K562 (cell line): ENCODE data around the gene BCR. TPM values are rescaled to one million over a fixed set of nuclear protein-coding genes. Genes with fewer than 3 reads are reported as not detected.
A peak's percentile ranks its signal among the peaks of the same experiment; 100 is the strongest.

Experiments
- ATAC-seq: fragments of 200-7000 bp; cut with Tn5 transposase; 3 replicates; pipeline ENCODE4 v1.9.1; 2020; ENCODE audit warnings: moderate library complexity
- BruUV-seq: library from RNA; stranded (reverse); fragments of 400-500 nt; replicated peaks from 2 replicates; lab custom pipeline; 2021; lab: Mats Ljungman, UMichigan
- CTCF ChIA-PET: fragments of 300-600 bp; formaldehyde crosslinking; extraction: SDS; loops from one replicate; lab custom pipeline; 2021; ENCODE audit warnings: low intra/inter-chr PET ratio; lab: Yijun Ruan, JAX
- POLR2A ChIA-PET: fragments of 300-600, 350-650 bp; sonication (Branson Sonifier 250); formaldehyde crosslinking; extraction: SDS; loops from one replicate; lab custom pipeline; 2021; ENCODE audit warnings: antibody characterized with exemption, inconsistent platforms; lab: Yijun Ruan, JAX
- DNase-seq, 4 experiments: peaks; one replicate each; pipeline versions ENCODE4 v3.0.0 to v3.0.0-alpha.2; 2011 to 2018; ENCODE audit warnings: low spot score in 3 of 4, mixed read lengths in 3 of 4; ENCODE audit errors: extremely low read depth in 1 of 4
- FAIRE-seq: peaks from 2 replicates; lab custom pipeline; 2011; peaks lifted over from hg19 to GRCh38; lab: Jason Lieb, UNC
- H2AFZ ChIP-seq: 2 replicates; pipeline ENCODE4 v1.6.0; 2011; ENCODE audit warnings: low read depth, low read length, control low read depth, inconsistent platforms
- H3K27ac ChIP-seq: fragments of 200-600 bp; 3 replicates; pipeline ENCODE4 v1.8.0; 2011; ENCODE audit warnings: low read depth, mild to moderate bottlenecking, control low read depth, inconsistent platforms, low read length, moderate library complexity, mixed read lengths; ENCODE audit errors: extremely low read depth
- H3K27me3 ChIP-seq, 2 experiments: fragments of 300-600 bp in 1 of 2; 2 replicates in 1 of 2; 3 replicates in 1 of 2; pipeline versions ENCODE4 v1.6.0 to v1.8.0; 2011; ENCODE audit warnings: inconsistent platforms in 2 of 2, low read length in 2 of 2, mild to moderate bottlenecking in 1 of 2, mixed read lengths in 1 of 2, moderate library complexity in 1 of 2; ENCODE audit not compliant: control insufficient read depth in 2 of 2, insufficient read depth in 2 of 2
- H3K36me3 ChIP-seq: fragments of 300-600 bp; 3 replicates; pipeline ENCODE4 v1.8.0; 2011; ENCODE audit warnings: mild to moderate bottlenecking, low read length, inconsistent platforms; ENCODE audit not compliant: control insufficient read depth, insufficient read depth
- H3K4me1 ChIP-seq, 2 experiments: fragments of 200-600 bp in 1 of 2; replicated peaks in 1 of 2; 2 replicates in 1 of 2; 3 replicates in 1 of 2; pipeline versions ENCODE4 v1.5.1 to v1.8.0; 2011; ENCODE audit warnings: inconsistent platforms in 2 of 2, low read length in 2 of 2, mild to moderate bottlenecking in 1 of 2, mixed read lengths in 1 of 2, moderate library complexity in 1 of 2; ENCODE audit not compliant: control insufficient read depth in 2 of 2, insufficient read depth in 2 of 2
- H3K4me2 ChIP-seq: 2 replicates; pipeline ENCODE4 v1.6.1; 2011; ENCODE audit warnings: low read length, control low read depth, inconsistent platforms, mixed read lengths; ENCODE audit not compliant: insufficient read depth
- H3K4me3 ChIP-seq: fragments of 200-600 bp; sonication (generic), shearing (Covaris generic); 2 replicates; pipeline ENCODE4 v1.5.1; 2016; ENCODE audit warnings: control low read depth, inconsistent platforms
- H3K79me2 ChIP-seq: fragments of 200-600 bp; 3 replicates; pipeline ENCODE4 v1.8.0; 2011; ENCODE audit warnings: low read length, inconsistent platforms; ENCODE audit not compliant: control insufficient read depth, insufficient read depth
- H3K9ac ChIP-seq, 2 experiments: 2 replicates each; pipeline versions ENCODE4 v1.6.0 to v1.6.1; 2011; ENCODE audit warnings: low read depth in 2 of 2, low read length in 2 of 2, control low read depth in 1 of 2, inconsistent platforms in 1 of 2, mild to moderate bottlenecking in 1 of 2, mixed read lengths in 1 of 2; ENCODE audit not compliant: insufficient read depth in 1 of 2
- H3K9me1 ChIP-seq: one replicate; pipeline ENCODE4 v1.6.0; 2011; ENCODE audit warnings: inconsistent platforms, mild to moderate bottlenecking, low read length, moderate library complexity; ENCODE audit not compliant: control insufficient read depth, insufficient read depth
- H3K9me3 ChIP-seq: replicated peaks from 2 replicates; pipeline ENCODE4 v1.5.1; 2011; ENCODE audit warnings: low read depth, low read length, inconsistent platforms; ENCODE audit not compliant: control insufficient read depth, insufficient read depth
- H4K20me1 ChIP-seq: replicated peaks from 2 replicates; pipeline ENCODE4 v1.6.1; 2011; ENCODE audit warnings: low read length, inconsistent platforms, mixed read lengths; ENCODE audit not compliant: control insufficient read depth, insufficient read depth
- MTF1 ChIP-seq: fragments of 250-450 bp; sonication (Bioruptor Pico); IDR thresholded peaks from 2 replicates; pipeline ENCODE4 v1.9.0; 2021; ENCODE audit warnings: moderate library complexity, mild to moderate bottlenecking, inconsistent platforms, borderline replicate concordance
- ZNF3 ChIP-seq: fragments of 250-450 bp; sonication (Bioruptor Pico); IDR thresholded peaks from 2 replicates; pipeline ENCODE4 v1.5.0; 2021; ENCODE audit warnings: mild to moderate bottlenecking, moderate library complexity
- ZNF57 ChIP-seq: fragments of 450-650 bp; formaldehyde crosslinking; IDR thresholded peaks from 2 replicates; pipeline ENCODE4 v1.4.0; 2020; ENCODE audit warnings: mild to moderate bottlenecking, moderate library complexity
- WGBS: fragments of 100-300 bp; shearing (Covaris generic); methylation state at CpG from one replicate; pipeline ENCODE4 v1.1.6; 2016; ENCODE audit warnings: low coverage, mixed read lengths; ENCODE audit not compliant: insufficient coverage; ENCODE audit errors: missing lambda C conversion rate; 5-methylcytosine and 5-hydroxymethylcytosine counted together
- in situ Hi-C: fragments of 300-500 bp; cut with MboI; formaldehyde crosslinking; loops from 4 replicates; pipeline ENCODE4 v1.15.0; 2018; ENCODE audit warnings: inconsistent platforms, mixed read lengths
- intact Hi-C: fragments of 100-400 bp; cut with micrococcal nuclease; formaldehyde crosslinking; loops from 2 replicates; pipeline ENCODE4 v1.14.2; 2022
- polyA plus RNA-seq, 8 experiments: library from polyadenylated mRNA; depleted of rRNA in 4 of 8; stranded (reverse) in 5 of 8; unstranded in 3 of 8; fragments of >200 nt; fragmentation: Nextera tagmentation in 2 of 8; fragmentation: Illumina TruSeq in 1 of 8; extraction: Ambion mirVana in 2 of 8; extraction: Trizol in 1 of 8; gene quantifications; 2 replicates each; pipeline versions ENCODE4 v1.2.1 to v1.2.3, GENCODE V29; 2011 to 2014; ENCODE audit warnings: inconsistent platforms in 1 of 8, missing spikeins in 1 of 8
- total RNA-seq, 7 experiments: library from RNA; depleted of rRNA in 6 of 7; stranded (reverse); fragments of >200 nt in 6 of 7; fragmentation: Illumina TruSeq in 2 of 7; extraction: Trizol in 2 of 7; gene quantifications; 2 replicates each; pipeline versions ENCODE4 v1.2.1 to v1.2.3, GENCODE V29; 2011 to 2021; ENCODE audit warnings: low replicate concordance in 1 of 7
- TF ChIP-seq, protein P1 (sequence below): sonication (generic); formaldehyde crosslinking; IDR thresholded peaks from 2 replicates; pipeline ENCODE4 v1.8.1; 2023; ENCODE audit warnings: mild to moderate bottlenecking, missing genetic modification reagents
- TF ChIP-seq, protein P2 (sequence below): sonication (generic); formaldehyde crosslinking; IDR thresholded peaks from 2 replicates; pipeline ENCODE4 v1.8.0; 2022; ENCODE audit warnings: mild to moderate bottlenecking, missing genetic modification reagents
- TF ChIP-seq, protein P3 (sequence below), 2 experiments: fragments of 450-650 bp in 1 of 2; sonication (generic) in 1 of 2; formaldehyde crosslinking in 1 of 2; IDR thresholded peaks in 1 of 2; conservative IDR thresholded peaks in 1 of 2; 2 replicates each; pipeline versions ENCODE4 v1.6.1 to v1.8.1; 2016 to 2023; ENCODE audit warnings: mild to moderate bottlenecking in 2 of 2, moderate library complexity in 2 of 2, inconsistent platforms in 1 of 2, missing genetic modification reagents in 1 of 2
- TF ChIP-seq, protein P4 (sequence below), 2 experiments: fragments of 450-650 bp in 1 of 2; sonication (generic) in 1 of 2; formaldehyde crosslinking; conservative IDR thresholded peaks; 2 replicates each; pipeline versions ENCODE4 v1.4.0 to v1.8.1; 2020 to 2022; ENCODE audit warnings: mild to moderate bottlenecking in 1 of 2, missing genetic modification reagents in 1 of 2
- TF ChIP-seq, protein P5 (sequence below): IDR thresholded peaks from 3 replicates; pipeline ENCODE4 v1.6.1; 2011; ENCODE audit warnings: borderline replicate concordance, mild to moderate bottlenecking; ENCODE audit not compliant: insufficient read length, insufficient read depth

BCR gene
- total and polyA plus RNA-seq, 9 of the 15 experiments (the other 6 are each of a cell fraction or from before 2014, with no cell fraction given): 0.41 to 150 (median 45.6) TPM

DNA sequence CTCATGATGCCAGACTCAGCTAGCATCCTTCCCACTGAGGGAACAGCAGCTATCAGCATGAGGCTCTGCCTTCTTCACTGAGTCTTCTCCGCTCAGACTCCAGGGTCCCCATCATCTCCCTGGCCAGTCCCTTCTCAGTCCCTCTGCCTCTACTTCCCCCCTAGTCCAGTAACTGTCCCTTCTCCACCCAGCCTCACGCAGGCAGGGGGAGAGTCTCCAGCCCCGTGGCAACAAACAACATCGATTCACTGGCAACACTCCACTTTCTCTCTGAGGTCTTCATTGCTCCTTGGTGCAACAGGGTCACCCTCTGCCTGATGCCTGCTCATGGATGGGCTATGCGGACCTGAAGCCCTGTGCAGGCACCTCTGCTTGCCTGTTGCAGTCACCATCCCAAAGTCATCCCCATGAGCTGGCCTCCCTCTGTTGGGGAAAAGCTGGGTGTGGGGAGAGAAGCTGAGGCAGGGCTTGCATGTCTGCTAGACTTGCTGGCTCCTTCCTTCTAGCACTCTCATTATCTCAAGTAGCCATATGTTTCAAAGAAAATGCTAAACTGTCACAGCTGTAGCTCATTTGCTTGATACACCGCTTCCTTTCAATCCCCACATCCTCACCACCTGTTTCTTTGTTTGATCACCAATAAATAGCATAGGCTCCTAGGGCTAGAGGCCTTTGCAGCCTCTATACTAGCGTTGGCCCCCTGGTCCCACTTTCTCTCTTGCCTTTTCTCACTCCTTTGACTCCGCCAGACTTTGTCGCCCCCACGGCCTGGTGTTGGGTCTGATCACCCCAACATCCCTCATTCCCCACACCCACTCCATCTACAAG lies 4.3 kb upstream of the BCR start:
- intact Hi-C loops: loop anchor here (5.0 kb wide), 1 partner anchor 211 kb away; no protein-coding TSS in a partner anchor
- Histone ChIP-seq H4K20me1 (0 out of 2 replicates have a peak, but pooled peaks cover 4% of the 10 kb centered on the region), H3K4me1 (peaks cover 38 to 46% of the 10 kb centered on the region in 2 experiments), H3K27ac (no peak overlapping the region), H3K9me1 (peaks cover 8% of the 10 kb centered on the region), H2AFZ (no peak overlapping the region), H3K27me3 (no peaks in the 10 kb centered on the region), H3K79me2 (peaks cover 3% of the 10 kb centered on the region), H3K9me3 (peaks cover 16% of the 10 kb centered on the region), H3K9ac (no peak overlapping the region), H3K36me3 (no peaks in the 10 kb centered on the region), H3K4me3 (no peak overlapping the region), H3K4me2 (peak overlapping the region; percentile 2; the same call in 1 of the 2 replicates)
- FAIRE-seq (no peak), DNase-seq (peak in 1 of 4 experiments; percentile 77), ATAC-seq (no peak)
- ChIA-PET CTCF (interaction anchor here (1.2 to 11.5 kb wide), 2 partner anchors 47 to 108 kb away, joined by 3 to 800 read pairs; no protein-coding TSS in a partner anchor), POLR2A (interaction anchor here (0.9 to 86.5 kb wide), 8 partner anchors 10 to 113 kb away, joined by 3 to 3476 read pairs (median 109); partner anchors contain the start of genes BCR and RAB36)
- no TSS peak for BruUV-seq
- 28% methylated on average over 10 of the region's 10 CpGs for WGBS
- in situ Hi-C loops: loop anchor here (5.0 kb wide), 1 partner anchor 101 kb away; no protein-coding TSS in a partner anchor
- TF ChIP-seq, protein P1, sequence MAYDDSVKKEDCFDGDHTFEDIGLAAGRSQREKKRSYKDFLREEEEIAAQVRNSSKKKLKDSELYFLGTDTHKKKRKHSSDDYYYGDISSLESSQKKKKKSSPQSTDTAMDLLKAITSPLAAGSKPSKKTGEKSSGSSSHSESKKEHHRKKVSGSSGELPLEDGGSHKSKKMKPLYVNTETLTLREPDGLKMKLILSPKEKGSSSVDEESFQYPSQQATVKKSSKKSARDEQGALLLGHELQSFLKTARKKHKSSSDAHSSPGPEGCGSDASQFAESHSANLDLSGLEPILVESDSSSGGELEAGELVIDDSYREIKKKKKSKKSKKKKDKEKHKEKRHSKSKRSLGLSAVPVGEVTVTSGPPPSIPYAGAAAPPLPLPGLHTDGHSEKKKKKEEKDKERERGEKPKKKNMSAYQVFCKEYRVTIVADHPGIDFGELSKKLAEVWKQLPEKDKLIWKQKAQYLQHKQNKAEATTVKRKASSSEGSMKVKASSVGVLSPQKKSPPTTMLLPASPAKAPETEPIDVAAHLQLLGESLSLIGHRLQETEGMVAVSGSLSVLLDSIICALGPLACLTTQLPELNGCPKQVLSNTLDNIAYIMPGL (CRISPR knock-in tag): peak; percentile 34; the same call in 1 of the 2 replicates
- TF ChIP-seq, protein P2, sequence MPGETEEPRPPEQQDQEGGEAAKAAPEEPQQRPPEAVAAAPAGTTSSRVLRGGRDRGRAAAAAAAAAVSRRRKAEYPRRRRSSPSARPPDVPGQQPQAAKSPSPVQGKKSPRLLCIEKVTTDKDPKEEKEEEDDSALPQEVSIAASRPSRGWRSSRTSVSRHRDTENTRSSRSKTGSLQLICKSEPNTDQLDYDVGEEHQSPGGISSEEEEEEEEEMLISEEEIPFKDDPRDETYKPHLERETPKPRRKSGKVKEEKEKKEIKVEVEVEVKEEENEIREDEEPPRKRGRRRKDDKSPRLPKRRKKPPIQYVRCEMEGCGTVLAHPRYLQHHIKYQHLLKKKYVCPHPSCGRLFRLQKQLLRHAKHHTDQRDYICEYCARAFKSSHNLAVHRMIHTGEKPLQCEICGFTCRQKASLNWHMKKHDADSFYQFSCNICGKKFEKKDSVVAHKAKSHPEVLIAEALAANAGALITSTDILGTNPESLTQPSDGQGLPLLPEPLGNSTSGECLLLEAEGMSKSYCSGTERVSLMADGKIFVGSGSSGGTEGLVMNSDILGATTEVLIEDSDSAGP: no peak
- TF ChIP-seq, protein P3, sequence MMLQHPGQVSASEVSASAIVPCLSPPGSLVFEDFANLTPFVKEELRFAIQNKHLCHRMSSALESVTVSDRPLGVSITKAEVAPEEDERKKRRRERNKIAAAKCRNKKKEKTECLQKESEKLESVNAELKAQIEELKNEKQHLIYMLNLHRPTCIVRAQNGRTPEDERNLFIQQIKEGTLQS (IDR thresholded peaks at IDR 0.05): no peak
- TF ChIP-seq, protein P3 (CRISPR knock-in tag; conservative IDR thresholded peaks at IDR 0.05): peak; percentile 89
- TF ChIP-seq, protein P4, sequence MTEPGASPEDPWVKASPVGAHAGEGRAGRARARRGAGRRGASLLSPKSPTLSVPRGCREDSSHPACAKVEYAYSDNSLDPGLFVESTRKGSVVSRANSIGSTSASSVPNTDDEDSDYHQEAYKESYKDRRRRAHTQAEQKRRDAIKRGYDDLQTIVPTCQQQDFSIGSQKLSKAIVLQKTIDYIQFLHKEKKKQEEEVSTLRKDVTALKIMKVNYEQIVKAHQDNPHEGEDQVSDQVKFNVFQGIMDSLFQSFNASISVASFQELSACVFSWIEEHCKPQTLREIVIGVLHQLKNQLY (CRISPR knock-in tag; conservative IDR thresholded peaks at IDR 0.05): peak in 1 of 2 experiments; percentile 92; a peak in 2 of 4 replicates
- TF ChIP-seq, protein P5, sequence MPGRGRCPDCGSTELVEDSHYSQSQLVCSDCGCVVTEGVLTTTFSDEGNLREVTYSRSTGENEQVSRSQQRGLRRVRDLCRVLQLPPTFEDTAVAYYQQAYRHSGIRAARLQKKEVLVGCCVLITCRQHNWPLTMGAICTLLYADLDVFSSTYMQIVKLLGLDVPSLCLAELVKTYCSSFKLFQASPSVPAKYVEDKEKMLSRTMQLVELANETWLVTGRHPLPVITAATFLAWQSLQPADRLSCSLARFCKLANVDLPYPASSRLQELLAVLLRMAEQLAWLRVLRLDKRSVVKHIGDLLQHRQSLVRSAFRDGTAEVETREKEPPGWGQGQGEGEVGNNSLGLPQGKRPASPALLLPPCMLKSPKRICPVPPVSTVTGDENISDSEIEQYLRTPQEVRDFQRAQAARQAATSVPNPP: no peak
- TF ChIP-seq MTF1 (CRISPR knock-in tag) (no peak), ZNF3 (CRISPR knock-in tag) (no peak), ZNF57 (CRISPR knock-in tag) (no peak)
